Measurements from ENCODE around the gene GDPD4. TPM values are rescaled to one million over a fixed set of nuclear protein-coding genes. Genes with fewer than 3 reads are reported as not detected.

Gene GDPD4
- total and polyA plus RNA-seq, 10 of the 15 experiments (the other 5 are each of a cell fraction or from before 2014, with no cell fraction given), result 0.23 TPM; not detected in 9

GRCh38 chr11:77187776-77188632, 113.5 kb downstream of the GDPD4 start:
- Histone ChIP-seq H3K4me2 (ENCODE audit: control insufficient read depth, insufficient read depth) (no peak overlapping the region), H3K4me3 (no peak overlapping the region), H3K27me3 (replicated peaks in 1 of 2; ENCODE audit: control insufficient read depth in 2 of 2, insufficient read depth in 2 of 2, low read length in 1 of 2) (no peaks in the 10 kb centered on the region; a peak in 1 of 4 replicates), H4K20me1 (ENCODE audit: control insufficient read depth, insufficient read depth) (no peaks in the 10 kb centered on the region), H3K79me2 (ENCODE audit: control insufficient read depth, insufficient read depth, low read length) (peaks cover 1% of the 10 kb centered on the region; the same call in 1 of the 2 replicates), H3K36me3 (ENCODE audit: control insufficient read depth in 2 of 2, insufficient read depth in 2 of 2, low read length in 1 of 2) (no peaks in the 10 kb centered on the region), H3K4me1 (ENCODE audit: control insufficient read depth, insufficient read depth, low read length) (no peaks in the 10 kb centered on the region), H3K9ac (ENCODE audit: control insufficient read depth, insufficient read depth, low read length) (no peak overlapping the region), H2AFZ (ENCODE audit: control insufficient read depth, low read depth, low read length) (no peak overlapping the region), H3K9me3 (replicated peaks; ENCODE audit: control insufficient read depth, insufficient read depth, low read length) (no peaks in the 10 kb centered on the region), H3K27ac (ENCODE audit: control insufficient read depth, insufficient read depth) (no peak overlapping the region)
- no TSS peak for BruUV-seq (replicated peaks)
- RAD21 ChIA-PET (ENCODE audit: unreplicated experiment), result interaction anchor here (1.3 to 1.5 kb wide), 5 partner anchors 60 to 360 kb away, joined by 3 to 8 read pairs (median 4); partner anchors contain the start of gene MYO7A
- SMC1A ChIA-PET (ENCODE audit: uncharacterized antibody, unreplicated experiment), result interaction anchor here (1.1 to 3.6 kb wide), 4 partner anchors 16 to 362 kb away, joined by 3 to 20 read pairs (median 4); partner anchors contain the start of gene MYO7A
- POLR2A ChIA-PET, result no interaction called here
- 29% methylated on average over 7 of the region's 7 CpGs for WGBS (ENCODE audit: insufficient coverage, insufficient replicate concordance, low lambda C conversion rate, missing lambda C conversion rate)
- intact Hi-C loops (cut with micrococcal nuclease; ENCODE audit: unreplicated experiment) (loop anchor here (1.0 to 5.0 kb wide), 3 partner anchors 61 to 361 kb away; no protein-coding TSS in a partner anchor), in situ Hi-C loops (cut with MboI) (no loop called here)
- peak; percentile 50; the same call in 1 of the 2 replicates for TF ChIP-seq CREB1 (IDR thresholded peaks at IDR 0.05; ENCODE audit: low read depth)
- TF ChIP-seq RBBP5 (conservative IDR thresholded peaks at IDR 0.05), result no peak
- peak; percentile 40; the same call in 1 of the 2 replicates for TF ChIP-seq YY1 (IDR thresholded peaks at IDR 0.05; ENCODE audit: low read depth, low read length)
- TF ChIP-seq RAD21 (IDR thresholded peaks at IDR 0.05; ENCODE audit: insufficient read depth, low read depth, low read length), result peak; percentile 77
- TF ChIP-seq CREM (IDR thresholded peaks at IDR 0.05; ENCODE audit: low read depth), result peak; percentile 72
- TF ChIP-seq KLF5 (IDR thresholded peaks at IDR 0.05; ENCODE audit: partially characterized antibody), result no peak
- TF ChIP-seq KDM1A (IDR thresholded peaks at IDR 0.05; ENCODE audit: borderline replicate concordance), result no peak
- TF ChIP-seq CTCF (IDR thresholded peaks at IDR 0.05 in 2 of 3, conservative IDR thresholded peaks at IDR 0.05 in 1 of 3; ENCODE audit: control insufficient read depth in 2 of 3, extremely low read depth in 1 of 3, insufficient read depth in 1 of 3, low read depth in 3 of 3, low read length in 3 of 3), result peak; percentile 81 to 92 (median 86)
- TF ChIP-seq SMC3 (IDR thresholded peaks at IDR 0.05; ENCODE audit: borderline replicate concordance, low read length), result peak; percentile 82
- TF ChIP-seq ATF3 (IDR thresholded peaks at IDR 0.05; ENCODE audit: borderline replicate concordance, extremely low read depth, low read depth, low read length), result peak; percentile 15; the same call in 1 of the 2 replicates
- CTCF ChIA-PET, result interaction anchor here (0.9 to 4.3 kb wide), 15 partner anchors 12 to 431 kb away, joined by 3 to 50 read pairs (median 4); partner anchors contain the start of gene MYO7A
- FAIRE-seq, result peak; percentile 98
- peak; percentile 13 for DNase-seq (ENCODE audit: low read depth, low spot score)
- peak; percentile 98 for ATAC-seq

Measured in GM12878 (cell line).